Activated B cell treated with CpG ODN at 0.5 μM for 24 hours (primary cell): ENCODE results near the gene LHX5. TPM values are rescaled to one million over a fixed set of nuclear protein-coding genes. Genes with fewer than 3 reads are reported as not detected.
A peak's percentile ranks its signal among the peaks of the same experiment; 100 is the strongest.

ENCODE experiments used
- ATAC-seq: fragments of 200-7000 bp; cut with Tn5 transposase; one replicate; pipeline ENCODE4 v1.10.0; 2021; ENCODE audit warnings: low read depth, mild to moderate bottlenecking, moderate library complexity
- CTCF ChIA-PET: fragments of 350-600 bp; sonication (Branson Sonifier 250); formaldehyde crosslinking; loops from one replicate; lab custom pipeline; 2021; ENCODE audit warnings: antibody characterized with exemption; lab: Charles Lee
- POLR2A ChIA-PET: fragments of 350-600 bp; sonication (Branson Sonifier 250); formaldehyde crosslinking; loops from one replicate; lab custom pipeline; 2021; ENCODE audit warnings: antibody characterized with exemption; lab: Charles Lee
- DNase-seq: peaks from one replicate; pipeline ENCODE4 v3.0.0; 2022
- H3K27ac Mint-ChIP-seq: one replicate; pipeline ENCODE4 v1.8.0; 2020; ENCODE audit warnings: mixed read lengths
- H3K27me3 Mint-ChIP-seq: one replicate; pipeline ENCODE4 v1.8.0; 2021; ENCODE audit warnings: mixed read lengths
- H3K36me3 Mint-ChIP-seq: one replicate; pipeline ENCODE4 v1.8.0; 2021; ENCODE audit warnings: low read depth, mixed read lengths
- H3K4me1 Mint-ChIP-seq: one replicate; pipeline ENCODE4 v1.8.0; 2021; ENCODE audit warnings: mixed read lengths
- H3K4me3 Mint-ChIP-seq: one replicate; pipeline ENCODE4 v1.8.0; 2020; ENCODE audit warnings: mild to moderate bottlenecking, mixed read lengths
- H3K9me3 Mint-ChIP-seq: one replicate; pipeline ENCODE4 v1.8.0; 2020; ENCODE audit warnings: mixed read lengths
- CTCF ChIP-seq: fragments of 200-600 bp; IDR thresholded peaks from one replicate; pipeline ENCODE4 v1.8.0; 2022; ENCODE audit warnings: antibody characterized with exemption, mild to moderate bottlenecking
- intact Hi-C: fragments of 100-400 bp; cut with micrococcal nuclease; formaldehyde crosslinking; loops from one replicate; pipeline ENCODE4 v1.15.1; 2024
- total RNA-seq: library from RNA; stranded (reverse); gene quantifications from 2 replicates; pipeline ENCODE4 v1.2.3, GENCODE V29; 2022

Gene LHX5
- total RNA-seq, 1 donor from 2014 or later = not detected

GRCh38 chr12:113427882-113428281, 43.8 kb downstream of the LHX5 start:
- Mint-ChIP-seq H3K27me3 (peaks cover 26% of the 10 kb centered on the region), H3K4me3 (no peak overlapping the region), H3K36me3 (no peaks in the 10 kb centered on the region), H3K27ac (no peak overlapping the region), H3K4me1 (peaks cover 15% of the 10 kb centered on the region), H3K9me3 (peaks cover 6% of the 10 kb centered on the region)
- ChIA-PET POLR2A (no interaction called here), CTCF (no interaction called here)
- ATAC-seq (no peak), DNase-seq (no peak)
- intact Hi-C loops = no loop called here
- TF ChIP-seq CTCF = no peak

- no peaks in the 10 kb centered on the region for H3K36me3 Mint-ChIP-seq
- CTCF ChIA-PET = interaction anchor here (0.6 to 1.6 kb wide), 6 partner anchors 21 to 239 kb away, joined by 3 to 7 read pairs (median 3); no protein-coding TSS in a partner anchor
- intact Hi-C loops = loop anchor here (1.0 kb wide), 2 partner anchors 114 to 229 kb away; no protein-coding TSS in a partner anchor
- DNase-seq (no peak), ATAC-seq (peak; percentile 13)
- peaks cover 6% of the 10 kb centered on the region for H3K9me3 Mint-ChIP-seq
- POLR2A ChIA-PET = no interaction called here
- H3K4me3 Mint-ChIP-seq = peak overlapping the region; percentile 46
- TF ChIP-seq CTCF = no peak
- peak overlapping the region; percentile 12 for H3K27ac Mint-ChIP-seq
- peaks cover 25% of the 10 kb centered on the region for H3K4me1 Mint-ChIP-seq
- peaks cover 22% of the 10 kb centered on the region for H3K27me3 Mint-ChIP-seq
These were observed 45.7 kb downstream of the LHX5 start for GRCh38 chr12:113425960-113426453.

- Mint-ChIP-seq H3K27me3 (peaks cover 22% of the 10 kb centered on the region), H3K4me1 (peaks cover 25% of the 10 kb centered on the region), H3K36me3 (no peaks in the 10 kb centered on the region), H3K9me3 (peaks cover 3% of the 10 kb centered on the region), H3K4me3 (peak overlapping the region; percentile 19), H3K27ac (peak overlapping the region; percentile 41)
- ATAC-seq (peak; percentile 26), DNase-seq (peak; percentile 52)
- ChIA-PET POLR2A (no interaction called here), CTCF (interaction anchor here (0.6 to 1.6 kb wide), 7 partner anchors 20 to 251 kb away, joined by 3 to 7 read pairs (median 3); no protein-coding TSS in a partner anchor)
- intact Hi-C loops = loop anchor here (1.0 kb wide), 2 partner anchors 113 to 228 kb away; no protein-coding TSS in a partner anchor
- TF ChIP-seq CTCF = no peak
These were observed 46.5 kb downstream of the LHX5 start for GRCh38 chr12:113424915-113425823.

GRCh38 chr12:113424456-113424855, 47.2 kb downstream of the LHX5 start:
- H3K27me3 Mint-ChIP-seq = peaks cover 18% of the 10 kb centered on the region
- ATAC-seq (no peak), DNase-seq (no peak)
- no peak overlapping the region for H3K27ac Mint-ChIP-seq
- no peak for TF ChIP-seq CTCF
- POLR2A ChIA-PET = no interaction called here
- peaks cover 25% of the 10 kb centered on the region for H3K4me1 Mint-ChIP-seq
- H3K4me3 Mint-ChIP-seq = no peak overlapping the region
- intact Hi-C loops = no loop called here
- H3K36me3 Mint-ChIP-seq = no peaks in the 10 kb centered on the region
- CTCF ChIA-PET = interaction anchor here (1.3 to 1.6 kb wide), 3 partner anchors 113 to 250 kb away, joined by 3 to 7 read pairs (median 6); no protein-coding TSS in a partner anchor
- no peaks in the 10 kb centered on the region for H3K9me3 Mint-ChIP-seq
